WERI-Rb-1 (cell line): ENCODE results near the gene DYSF.

Experiments used
- DNase-seq: peaks from one replicate; pipeline ENCODE4 v3.0.0-alpha.2; 2020
- H3K27ac ChIP-seq: fragments of 250-450 bp; sonication (Bioruptor Pico); 2 replicates; pipeline ENCODE4 v1.5.1; 2020; ENCODE audit warnings: mild to moderate bottlenecking, moderate library complexity
- H3K27me3 ChIP-seq: fragments of 250-450 bp; sonication (Bioruptor Pico); 2 replicates; pipeline ENCODE4 v1.5.1; 2021; ENCODE audit warnings: mild to moderate bottlenecking, low read depth, moderate library complexity; ENCODE audit not compliant: insufficient read depth, severe bottlenecking
- H3K36me3 ChIP-seq: fragments of 250-450 bp; sonication (Bioruptor Pico); 2 replicates; pipeline ENCODE4 v1.5.1; 2020; ENCODE audit warnings: mild to moderate bottlenecking, moderate library complexity
- H3K4me3 ChIP-seq: 2 replicates; pipeline ENCODE4 v1.5.1; 2011; ENCODE audit warnings: low read depth, mild to moderate bottlenecking, control low read depth, low read length
- H3K9me3 ChIP-seq: fragments of 250-450 bp; sonication (Bioruptor Pico); 2 replicates; pipeline ENCODE4 v1.5.1; 2021; ENCODE audit warnings: mild to moderate bottlenecking, moderate library complexity; ENCODE audit not compliant: severe bottlenecking
- CTCF ChIP-seq: IDR thresholded peaks from 2 replicates; pipeline ENCODE4 v1.5.1; 2011; ENCODE audit warnings: low read depth, mild to moderate bottlenecking, control low read depth, inconsistent platforms, low read length

Gene DYSF

GRCh38 chr2:71472019-71472418 is 18.7 kb downstream of the DYSF start:
- no peak for TF ChIP-seq CTCF
- no peak overlapping the region for H3K27ac ChIP-seq
- no peak overlapping the region for H3K4me3 ChIP-seq
- no peak for DNase-seq
- no peaks in the 10 kb centered on the region for H3K9me3 ChIP-seq
- H3K36me3 ChIP-seq, result no peaks in the 10 kb centered on the region
- no peaks in the 10 kb centered on the region for H3K27me3 ChIP-seq

GRCh38 chr2:71473346-71474031 is 20.1 kb downstream of the DYSF start:
- Histone ChIP-seq H3K9me3 (no peaks in the 10 kb centered on the region), H3K4me3 (no peak overlapping the region), H3K27ac (no peak overlapping the region), H3K27me3 (no peaks in the 10 kb centered on the region), H3K36me3 (no peaks in the 10 kb centered on the region)
- TF ChIP-seq CTCF, result no peak
- no peak for DNase-seq

GRCh38 chr2:71474116-71474743 is 20.9 kb downstream of the DYSF start:
- DNase-seq, result no peak
- H3K4me3 ChIP-seq, result no peak overlapping the region
- H3K9me3 ChIP-seq, result no peaks in the 10 kb centered on the region
- TF ChIP-seq CTCF, result no peak
- no peaks in the 10 kb centered on the region for H3K27me3 ChIP-seq
- H3K27ac ChIP-seq, result no peak overlapping the region
- no peaks in the 10 kb centered on the region for H3K36me3 ChIP-seq

- TF ChIP-seq CTCF, result no peak
- Histone ChIP-seq H3K4me3 (no peak overlapping the region), H3K9me3 (no peaks in the 10 kb centered on the region), H3K27ac (no peak overlapping the region), H3K36me3 (no peaks in the 10 kb centered on the region), H3K27me3 (no peaks in the 10 kb centered on the region)
- DNase-seq, result no peak
These were observed 21.5 kb downstream of the DYSF start for GRCh38 chr2:71474744-71475397.

- TF ChIP-seq CTCF, result no peak
- no peaks in the 10 kb centered on the region for H3K9me3 ChIP-seq
- H3K36me3 ChIP-seq, result no peaks in the 10 kb centered on the region
- H3K27ac ChIP-seq, result no peak overlapping the region
- H3K27me3 ChIP-seq, result no peaks in the 10 kb centered on the region
- DNase-seq, result no peak
- no peak overlapping the region for H3K4me3 ChIP-seq
These were observed 23.1 kb downstream of the DYSF start for GRCh38 chr2:71476495-71476894.
